IMR-90 (cell line): ENCODE measurements around the gene CD79B. TPM values are rescaled to one million over a fixed set of nuclear protein-coding genes. Genes with fewer than 3 reads are reported as not detected.

Experiments used
- ATAC-seq: fragments of 200-7000 bp; cut with Tn5 transposase; 2 replicates; pipeline ENCODE4 v1.9.1; 2020; ENCODE audit warnings: low read depth, mild to moderate bottlenecking, moderate library complexity
- BruUV-seq: library from RNA; stranded (reverse); fragments of 400-500 nt; replicated peaks from 2 replicates; lab custom pipeline; 2021; lab: Mats Ljungman, UMichigan
- CTCF ChIA-PET: fragments of 300-600 bp; formaldehyde crosslinking; extraction: SDS; loops from one replicate; lab custom pipeline; 2021; ENCODE audit warnings: antibody characterized with exemption; lab: Yijun Ruan, JAX
- POLR2A ChIA-PET: fragments of 300-600 bp; sonication (Branson Sonifier 250); formaldehyde crosslinking; loops from one replicate; lab custom pipeline; 2022; ENCODE audit warnings: antibody characterized with exemption; ENCODE audit not compliant: unreplicated experiment; lab: Charles Lee
- DNase-seq: peaks from one replicate; pipeline ENCODE4 v3.0.0; 2013
- H2AFZ ChIP-seq: replicated peaks from 2 replicates; pipeline ENCODE3; 2013; ENCODE audit warnings: low read length, mild to moderate bottlenecking; ENCODE audit not compliant: poor library complexity
- H2AK5ac ChIP-seq: 2 replicates; pipeline ENCODE4 v1.6.1; 2013; ENCODE audit warnings: low read depth, low read length, inconsistent platforms
- H2AK9ac ChIP-seq: replicated peaks from 2 replicates; pipeline ENCODE3; 2013; ENCODE audit warnings: mild to moderate bottlenecking, low read depth, low read length, moderate library complexity; ENCODE audit not compliant: poor library complexity
- H2BK120ac ChIP-seq: 2 replicates; pipeline ENCODE4 v1.6.1; 2013; ENCODE audit warnings: low read depth, low read length, inconsistent platforms
- H2BK15ac ChIP-seq: 3 replicates; pipeline ENCODE4 v1.6.1; 2013; ENCODE audit warnings: low read depth, low read length, inconsistent platforms
- H2BK20ac ChIP-seq: 2 replicates; pipeline ENCODE4 v1.6.1; 2013; ENCODE audit warnings: low read depth, mild to moderate bottlenecking, inconsistent platforms, low read length, moderate library complexity
- H2BK5ac ChIP-seq: 2 replicates; pipeline ENCODE4 v1.6.1; 2013; ENCODE audit warnings: mild to moderate bottlenecking, low read depth, low read length, inconsistent platforms; ENCODE audit not compliant: poor library complexity, severe bottlenecking
- H3K14ac ChIP-seq: replicated peaks from 2 replicates; pipeline ENCODE4 v1.6.1; 2013; ENCODE audit warnings: low read depth, low read length, inconsistent platforms
- H3K18ac ChIP-seq: 2 replicates; pipeline ENCODE4 v1.6.1; 2013; ENCODE audit warnings: low read depth, low read length, control low read depth
- H3K23ac ChIP-seq: 2 replicates; pipeline ENCODE4 v1.6.1; 2013; ENCODE audit warnings: low read depth, low read length, inconsistent platforms
- H3K27ac ChIP-seq: 2 replicates; pipeline ENCODE4 v1.5.1; 2013; ENCODE audit warnings: mild to moderate bottlenecking, control low read depth, low read length; ENCODE audit not compliant: insufficient read depth
- H3K27me3 ChIP-seq: 2 replicates; pipeline ENCODE4 v1.6.1; 2013; ENCODE audit warnings: low read length; ENCODE audit not compliant: control insufficient read depth, insufficient read depth
- H3K36me3 ChIP-seq: 2 replicates; pipeline ENCODE4 v1.6.1; 2013; ENCODE audit warnings: low read length, mixed read lengths; ENCODE audit not compliant: control insufficient read depth, insufficient read depth
- H3K4ac ChIP-seq: 2 replicates; pipeline ENCODE4 v1.6.1; 2013; ENCODE audit warnings: low read depth, low read length, inconsistent platforms
- H3K4me1 ChIP-seq: 2 replicates; pipeline ENCODE4 v1.6.1; 2013; ENCODE audit warnings: low read length, mixed read lengths; ENCODE audit not compliant: control insufficient read depth, insufficient read depth
- H3K4me2 ChIP-seq: 2 replicates; pipeline ENCODE4 v1.6.1; 2013; ENCODE audit warnings: low read depth, mild to moderate bottlenecking, control low read depth, low read length, moderate library complexity
- H3K4me3 ChIP-seq: 2 replicates; pipeline ENCODE4 v1.5.1; 2013; ENCODE audit warnings: low read depth, mild to moderate bottlenecking, control low read depth, low read length, moderate library complexity; ENCODE audit not compliant: insufficient read depth
- H3K56ac ChIP-seq: 2 replicates; pipeline ENCODE4 v1.6.1; 2013; ENCODE audit warnings: low read length, inconsistent platforms; ENCODE audit not compliant: insufficient read depth; ENCODE audit errors: extremely low read depth
- H3K79me1 ChIP-seq, 2 experiments: 2 replicates each; pipeline ENCODE4 v1.6.1; 2013; ENCODE audit warnings: low read length in 2 of 2, inconsistent platforms in 1 of 2, low read depth in 1 of 2
- H3K9ac ChIP-seq: 2 replicates; pipeline ENCODE4 v1.6.1; 2013; ENCODE audit warnings: low read depth, low read length, control low read depth
- H3K9me1 ChIP-seq: 2 replicates; pipeline ENCODE4 v1.6.1; 2013; ENCODE audit warnings: low read length, inconsistent platforms; ENCODE audit not compliant: insufficient read depth
- H3K9me3 ChIP-seq: 2 replicates; pipeline ENCODE4 v1.6.1; 2013; ENCODE audit warnings: low read length; ENCODE audit not compliant: control insufficient read depth, insufficient read depth
- H4K20me1 ChIP-seq: 2 replicates; pipeline ENCODE4 v1.6.1; 2013; ENCODE audit warnings: low read length, inconsistent platforms; ENCODE audit not compliant: insufficient read depth
- H4K5ac ChIP-seq: 2 replicates; pipeline ENCODE4 v1.6.1; 2013; ENCODE audit warnings: mild to moderate bottlenecking, low read depth, low read length, control low read depth
- H4K8ac ChIP-seq, 2 experiments: 2 replicates each; pipeline ENCODE4 v1.6.1; 2013; ENCODE audit warnings: low read depth in 2 of 2, low read length in 2 of 2, control low read depth in 1 of 2, inconsistent platforms in 1 of 2
- H4K91ac ChIP-seq: 2 replicates; pipeline ENCODE4 v1.6.1; 2013; ENCODE audit warnings: low read depth, low read length, inconsistent platforms; ENCODE audit not compliant: insufficient read depth
- BHLHE40 ChIP-seq: fragments of 150-350 bp; IDR thresholded peaks from 2 replicates; pipeline ENCODE4 v1.6.1; 2016; ENCODE audit warnings: mild to moderate bottlenecking, low read depth, low read length
- ELK1 ChIP-seq: fragments of 150-350 bp; IDR thresholded peaks from 2 replicates; pipeline ENCODE4 v1.6.1; 2016; ENCODE audit warnings: low read depth, mild to moderate bottlenecking, low read length, moderate library complexity, borderline replicate concordance
- FOS ChIP-seq: fragments of 150-350 bp; IDR thresholded peaks from 2 replicates; pipeline ENCODE4 v1.6.1; 2016; ENCODE audit warnings: low read depth, low read length
- MXI1 ChIP-seq: IDR thresholded peaks from 2 replicates; pipeline ENCODE4 v1.6.1; 2012; ENCODE audit warnings: low read depth, mild to moderate bottlenecking, low read length, moderate library complexity, borderline replicate concordance
- NFE2L2 ChIP-seq: fragments of 150-350 bp; IDR thresholded peaks from 2 replicates; pipeline ENCODE4 v1.6.1; 2016; ENCODE audit warnings: low read depth, mild to moderate bottlenecking, low read length
- POLR2A ChIP-seq: IDR thresholded peaks from 2 replicates; pipeline ENCODE4 v1.6.1; 2012; ENCODE audit warnings: mild to moderate bottlenecking, low read depth, low read length
- RAD21 ChIP-seq: IDR thresholded peaks from 2 replicates; pipeline ENCODE4 v1.6.1; 2012; ENCODE audit warnings: low read length, improper control_type of control experiment
- RCOR1 ChIP-seq: IDR thresholded peaks from 2 replicates; pipeline ENCODE4 v1.6.1; 2012; ENCODE audit warnings: mild to moderate bottlenecking, low read length, improper control_type of control experiment; ENCODE audit not compliant: insufficient replicate concordance
- WGBS, 2 experiments: methylation state at CpG; one replicate each; pipeline versions ENCODE4 v1.1.5 to v1.1.7; 2013; ENCODE audit warnings: missing lambda C conversion rate in 2 of 2; ENCODE audit not compliant: insufficient read length in 1 of 2; ENCODE audit errors: extremely low coverage in 2 of 2; 5-methylcytosine and 5-hydroxymethylcytosine counted together
- dilution Hi-C: fragments of 300-500 bp; cut with HindIII; formaldehyde crosslinking; loops from one replicate; pipeline ENCODE4 v1.14.3; 2018; ENCODE audit warnings: low sequenced_read_pairs; ENCODE audit not compliant: unreplicated experiment
- in situ Hi-C: fragments of 300-500 bp; cut with MboI; formaldehyde crosslinking; loops from 3 replicates; pipeline ENCODE4 v1.14.3; 2019; ENCODE audit warnings: low sequenced_read_pairs, inconsistent platforms, mixed read lengths
- intact Hi-C: fragments of 100-400 bp; cut with micrococcal nuclease; formaldehyde crosslinking; loops from 2 replicates; pipeline ENCODE4 v1.10.0; 2022
- polyA plus RNA-seq, 3 experiments: library from polyadenylated mRNA; depleted of rRNA; stranded (reverse); fragments of >200 nt; gene quantifications; 2 replicates each; pipeline ENCODE4 v1.2.3, GENCODE V29; 2012; ENCODE audit warnings: low replicate concordance in 1 of 3
- total RNA-seq: library from RNA; depleted of rRNA; stranded (reverse); fragments of >200 nt; gene quantifications from 2 replicates; pipeline ENCODE4 v1.2.3, GENCODE V29; 2012
- TF ChIP-seq, protein P1 (sequence below): conservative IDR thresholded peaks from 2 replicates; pipeline ENCODE4 v1.5.1; 2012; ENCODE audit warnings: mild to moderate bottlenecking, low read depth, low read length, improper control_type of control experiment

The CD79B gene
- total and polyA plus RNA-seq, 2 of the 4 experiments (the other 2 are of a cell fraction): not detected

GRCh38 chr17:63928172-63928666, 3.9 kb downstream of the CD79B start:
- ChIA-PET POLR2A (no interaction called here), CTCF (interaction anchor here (0.6 to 1.4 kb wide), 2 partner anchors 9 to 98 kb away, joined by 4 read pairs; no protein-coding TSS in a partner anchor)
- no peak overlapping the region for H3K4me3 ChIP-seq
- no peaks in the 10 kb centered on the region for H3K9me3 ChIP-seq
- H3K4ac ChIP-seq: no peak overlapping the region
- no peak overlapping the region for H4K8ac ChIP-seq
- no CpG with 5 or more reads among the region's 10 CpGs for WGBS, 2 experiments
- H3K4me1 ChIP-seq: no peaks in the 10 kb centered on the region
- no peak overlapping the region for H2BK120ac ChIP-seq
- peaks cover 19% of the 10 kb centered on the region for H3K27me3 ChIP-seq
- TF ChIP-seq MXI1: no peak
- TF ChIP-seq ELK1: no peak
- TF ChIP-seq RAD21: no peak
- no peak for TF ChIP-seq FOS
- TF ChIP-seq BHLHE40: no peak
- TF ChIP-seq, protein P1, sequence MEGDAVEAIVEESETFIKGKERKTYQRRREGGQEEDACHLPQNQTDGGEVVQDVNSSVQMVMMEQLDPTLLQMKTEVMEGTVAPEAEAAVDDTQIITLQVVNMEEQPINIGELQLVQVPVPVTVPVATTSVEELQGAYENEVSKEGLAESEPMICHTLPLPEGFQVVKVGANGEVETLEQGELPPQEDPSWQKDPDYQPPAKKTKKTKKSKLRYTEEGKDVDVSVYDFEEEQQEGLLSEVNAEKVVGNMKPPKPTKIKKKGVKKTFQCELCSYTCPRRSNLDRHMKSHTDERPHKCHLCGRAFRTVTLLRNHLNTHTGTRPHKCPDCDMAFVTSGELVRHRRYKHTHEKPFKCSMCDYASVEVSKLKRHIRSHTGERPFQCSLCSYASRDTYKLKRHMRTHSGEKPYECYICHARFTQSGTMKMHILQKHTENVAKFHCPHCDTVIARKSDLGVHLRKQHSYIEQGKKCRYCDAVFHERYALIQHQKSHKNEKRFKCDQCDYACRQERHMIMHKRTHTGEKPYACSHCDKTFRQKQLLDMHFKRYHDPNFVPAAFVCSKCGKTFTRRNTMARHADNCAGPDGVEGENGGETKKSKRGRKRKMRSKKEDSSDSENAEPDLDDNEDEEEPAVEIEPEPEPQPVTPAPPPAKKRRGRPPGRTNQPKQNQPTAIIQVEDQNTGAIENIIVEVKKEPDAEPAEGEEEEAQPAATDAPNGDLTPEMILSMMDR: no peak
- TF ChIP-seq POLR2A: no peak
- TF ChIP-seq RCOR1: no peak
- no peak for TF ChIP-seq NFE2L2
- no peak overlapping the region for H3K56ac ChIP-seq
- no peak overlapping the region for H4K5ac ChIP-seq
- H2BK5ac ChIP-seq: no peak overlapping the region
- H2AK9ac ChIP-seq: no peak overlapping the region
- H4K20me1 ChIP-seq: no peaks in the 10 kb centered on the region
- no peak overlapping the region for H2AFZ ChIP-seq
- ATAC-seq (no peak), DNase-seq (no peak)
- H3K27ac ChIP-seq: no peak overlapping the region
- H3K18ac ChIP-seq: no peak overlapping the region
- no peak overlapping the region for H3K23ac ChIP-seq
- H3K79me1 ChIP-seq: no peaks in the 10 kb centered on the region
- H2AK5ac ChIP-seq: no peak overlapping the region
- dilution Hi-C loops: no loop called here
- no peaks in the 10 kb centered on the region for H3K36me3 ChIP-seq
- intact Hi-C loops: no loop called here
- no peak overlapping the region for H4K91ac ChIP-seq
- no peak overlapping the region for H3K14ac ChIP-seq
- in situ Hi-C loops: no loop called here
- no peaks in the 10 kb centered on the region for H3K9me1 ChIP-seq
- no peak overlapping the region for H2BK20ac ChIP-seq
- BruUV-seq: no TSS peak
- no peak overlapping the region for H3K4me2 ChIP-seq
- no peak overlapping the region for H2BK15ac ChIP-seq
- H3K9ac ChIP-seq: no peak overlapping the region
